ENCODE results near the gene MMP7. TPM values are rescaled to one million over a fixed set of nuclear protein-coding genes. Genes with fewer than 3 reads are reported as not detected.

MMP7 gene
- polyA plus RNA-seq, 1 experiment = not detected

GRCh38 chr11:102561636-102562035, 31.1 kb upstream of the MMP7 start:
- ChIA-PET CTCF (no interaction called here), POLR2A (no interaction called here)
- Histone ChIP-seq H3K27me3 (ENCODE audit: control insufficient read depth, insufficient read depth, low read length) (no peaks in the 10 kb centered on the region), H3K27ac (ENCODE audit: low read depth, low read length) (no peak overlapping the region), H3K9me3 (ENCODE audit: control insufficient read depth, insufficient read depth, low read length) (peaks cover 10% of the 10 kb centered on the region), H3K4me3 (ENCODE audit: low read depth, low read length) (no peak overlapping the region)
- no peak for DNase-seq (ENCODE audit: low read depth, low spot score)
- no peak for TF ChIP-seq CTCF (IDR thresholded peaks at IDR 0.05; ENCODE audit: low read depth, low read length)

DNA sequence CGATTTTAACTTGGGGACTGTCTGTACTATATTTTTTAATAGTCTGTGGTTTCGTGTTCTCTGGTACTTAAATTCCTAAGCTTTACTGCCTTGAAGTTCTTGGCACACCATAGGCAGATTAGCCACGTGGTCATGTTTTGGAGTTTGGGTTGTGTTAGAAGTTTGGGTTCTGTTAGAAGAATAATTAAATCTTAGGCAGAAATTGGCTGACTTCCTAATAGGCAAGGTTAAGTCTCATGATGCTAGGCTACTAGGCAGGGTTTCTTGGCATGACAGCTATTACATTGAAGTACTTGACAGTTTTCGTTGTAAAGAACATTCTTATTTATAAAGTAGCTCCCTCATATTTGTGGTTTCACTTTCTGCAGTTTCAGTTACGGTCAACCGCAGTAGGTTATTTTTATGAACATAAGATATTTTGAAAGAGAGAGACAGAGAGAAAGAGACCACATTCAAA, 30.0 kb upstream of the MMP7 start:
- peak overlapping the region; percentile 49 for H3K4me3 ChIP-seq (ENCODE audit: low read depth, low read length)
- DNase-seq (ENCODE audit: low read depth, low spot score) = peak; percentile 16
- H3K9me3 ChIP-seq (ENCODE audit: control insufficient read depth, insufficient read depth, low read length) = peaks cover 7% of the 10 kb centered on the region
- POLR2A ChIA-PET = no interaction called here
- no peaks in the 10 kb centered on the region for H3K27me3 ChIP-seq (ENCODE audit: control insufficient read depth, insufficient read depth, low read length)
- no peak for TF ChIP-seq CTCF (IDR thresholded peaks at IDR 0.05; ENCODE audit: low read depth, low read length)
- H3K27ac ChIP-seq (ENCODE audit: low read depth, low read length) = no peak overlapping the region
- CTCF ChIA-PET = no interaction called here

- H3K4me3 ChIP-seq (ENCODE audit: low read depth, low read length) = no peak overlapping the region
- CTCF ChIA-PET = no interaction called here
- DNase-seq (ENCODE audit: low read depth, low spot score) = no peak
- H3K27me3 ChIP-seq (ENCODE audit: control insufficient read depth, insufficient read depth, low read length) = no peaks in the 10 kb centered on the region
- no peak for TF ChIP-seq CTCF (IDR thresholded peaks at IDR 0.05; ENCODE audit: low read depth, low read length)
- H3K27ac ChIP-seq (ENCODE audit: low read depth, low read length) = no peak overlapping the region
- peaks cover 7% of the 10 kb centered on the region for H3K9me3 ChIP-seq (ENCODE audit: control insufficient read depth, insufficient read depth, low read length)
- POLR2A ChIA-PET = no interaction called here
Observed at GRCh38 chr11:102559839-102560238, 29.3 kb upstream of the MMP7 start.

GRCh38 chr11:102555091-102555490, 24.5 kb upstream of the MMP7 start:
- POLR2A ChIA-PET = no interaction called here
- Histone ChIP-seq H3K4me3 (ENCODE audit: low read depth, low read length) (no peak overlapping the region), H3K27me3 (ENCODE audit: control insufficient read depth, insufficient read depth, low read length) (no peaks in the 10 kb centered on the region), H3K27ac (ENCODE audit: low read depth, low read length) (no peak overlapping the region), H3K9me3 (ENCODE audit: control insufficient read depth, insufficient read depth, low read length) (peaks cover 7% of the 10 kb centered on the region)
- no peak for DNase-seq (ENCODE audit: low read depth, low spot score)
- CTCF ChIA-PET = no interaction called here
- TF ChIP-seq CTCF (IDR thresholded peaks at IDR 0.05; ENCODE audit: low read depth, low read length) = no peak

DNA sequence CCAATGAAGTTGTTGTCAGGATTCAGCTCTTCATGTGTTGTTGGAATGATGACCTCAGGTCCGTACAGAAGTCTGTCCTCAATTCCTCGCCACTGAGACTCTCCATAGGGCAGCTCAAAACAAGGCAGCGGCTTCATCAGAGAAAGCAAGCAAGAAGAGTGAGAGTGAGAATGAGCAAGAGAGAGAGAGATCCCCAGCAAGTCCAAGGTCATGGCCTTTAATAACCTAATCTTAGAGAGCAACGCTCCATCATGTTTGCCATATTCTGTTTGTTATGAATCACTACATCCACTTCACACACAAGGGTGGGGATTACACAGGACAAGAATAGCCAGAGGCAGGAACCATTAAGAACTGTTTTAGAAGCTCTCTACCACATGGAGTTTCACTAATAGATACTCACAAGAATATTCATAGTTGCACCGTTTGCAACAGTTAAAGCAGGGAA, 23.3 kb upstream of the MMP7 start:
- ChIA-PET CTCF (no interaction called here), POLR2A (no interaction called here)
- H3K4me3 ChIP-seq (ENCODE audit: low read depth, low read length) = no peak overlapping the region
- H3K9me3 ChIP-seq (ENCODE audit: control insufficient read depth, insufficient read depth, low read length) = peaks cover 7% of the 10 kb centered on the region
- no peak overlapping the region for H3K27ac ChIP-seq (ENCODE audit: low read depth, low read length)
- DNase-seq (ENCODE audit: low read depth, low spot score) = no peak
- TF ChIP-seq CTCF (IDR thresholded peaks at IDR 0.05; ENCODE audit: low read depth, low read length) = no peak
- no peaks in the 10 kb centered on the region for H3K27me3 ChIP-seq (ENCODE audit: control insufficient read depth, insufficient read depth, low read length)

Data from AG04450 (cell line).